RWPE1 (cell line): ENCODE results near the gene TRPM5.

Experiments
- CTCF ChIA-PET: fragments of 350-600 bp; sonication (Branson Sonifier 250); formaldehyde crosslinking; extraction: SDS; loops from one replicate; lab custom pipeline; 2021; lab: Yijun Ruan, JAX
- POLR2A ChIA-PET: fragments of 400-600 bp; formaldehyde crosslinking; extraction: SDS; loops from one replicate; lab custom pipeline; 2020; ENCODE audit warnings: antibody characterized with exemption; ENCODE audit not compliant: low non-redundant PET; lab: Yijun Ruan, JAX
- DNase-seq: peaks from one replicate; pipeline ENCODE4 v3.0.0; 2012; ENCODE audit warnings: low spot score
- H3K27ac ChIP-seq: fragments of 450-650 bp; 2 replicates; pipeline ENCODE4 v1.5.1; 2017
- TF ChIP-seq, protein P1 (sequence below): fragments of 450-650 bp; conservative IDR thresholded peaks from 2 replicates; pipeline ENCODE4 v1.5.1; 2017; ENCODE audit warnings: low read depth, mild to moderate bottlenecking

Gene TRPM5, protein sequence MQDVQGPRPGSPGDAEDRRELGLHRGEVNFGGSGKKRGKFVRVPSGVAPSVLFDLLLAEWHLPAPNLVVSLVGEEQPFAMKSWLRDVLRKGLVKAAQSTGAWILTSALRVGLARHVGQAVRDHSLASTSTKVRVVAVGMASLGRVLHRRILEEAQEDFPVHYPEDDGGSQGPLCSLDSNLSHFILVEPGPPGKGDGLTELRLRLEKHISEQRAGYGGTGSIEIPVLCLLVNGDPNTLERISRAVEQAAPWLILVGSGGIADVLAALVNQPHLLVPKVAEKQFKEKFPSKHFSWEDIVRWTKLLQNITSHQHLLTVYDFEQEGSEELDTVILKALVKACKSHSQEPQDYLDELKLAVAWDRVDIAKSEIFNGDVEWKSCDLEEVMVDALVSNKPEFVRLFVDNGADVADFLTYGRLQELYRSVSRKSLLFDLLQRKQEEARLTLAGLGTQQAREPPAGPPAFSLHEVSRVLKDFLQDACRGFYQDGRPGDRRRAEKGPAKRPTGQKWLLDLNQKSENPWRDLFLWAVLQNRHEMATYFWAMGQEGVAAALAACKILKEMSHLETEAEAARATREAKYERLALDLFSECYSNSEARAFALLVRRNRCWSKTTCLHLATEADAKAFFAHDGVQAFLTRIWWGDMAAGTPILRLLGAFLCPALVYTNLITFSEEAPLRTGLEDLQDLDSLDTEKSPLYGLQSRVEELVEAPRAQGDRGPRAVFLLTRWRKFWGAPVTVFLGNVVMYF (N-terminal part only)

DNA sequence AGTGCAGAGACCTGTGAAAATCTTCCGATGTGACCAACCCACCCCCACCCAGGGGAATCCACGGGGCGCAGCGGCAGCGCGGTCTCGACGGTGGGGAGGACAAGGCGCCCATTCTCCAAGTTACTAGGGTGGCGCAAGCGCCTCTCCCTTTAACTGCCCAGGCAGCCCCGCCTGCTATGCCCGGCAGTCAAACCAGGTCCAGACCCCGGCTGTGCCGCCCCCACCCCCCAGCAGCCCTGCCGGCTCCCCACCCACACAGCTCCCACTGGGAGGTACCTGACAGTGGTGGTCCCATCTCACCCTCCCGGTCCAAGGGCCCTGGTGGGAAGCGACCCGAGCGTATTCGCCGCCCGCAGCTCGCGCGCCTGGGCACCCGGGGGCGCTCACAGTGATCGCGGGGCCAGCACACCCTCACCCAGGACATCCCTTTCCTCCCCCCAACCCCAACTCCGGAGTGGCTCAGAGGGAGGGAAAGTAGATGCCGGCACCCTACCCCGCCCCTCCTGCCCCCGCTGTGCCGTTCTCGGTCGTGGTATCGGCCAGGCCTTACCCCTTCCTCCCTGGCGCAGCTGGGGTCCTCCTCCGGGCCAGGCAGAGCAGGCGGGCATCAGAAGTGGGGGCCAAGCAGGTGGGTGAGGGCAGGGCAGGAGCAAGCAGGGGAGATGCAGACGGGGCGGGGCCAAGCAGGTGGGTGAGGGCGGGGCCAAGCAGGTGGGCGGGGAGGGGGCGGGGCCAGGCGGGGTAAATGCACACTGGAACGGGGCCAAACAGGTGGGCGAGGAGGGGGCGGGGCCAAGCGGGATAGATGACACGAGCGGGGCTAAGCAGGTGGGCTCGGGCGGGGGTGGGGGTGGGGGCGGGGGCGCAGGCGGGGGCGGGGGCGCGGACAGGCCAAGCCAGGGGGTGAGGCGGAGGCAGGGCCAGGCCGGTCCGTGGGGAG lies at the start of gene TRPM5:
TRPM5 (minus strand) TSS at position 634 of the 940 bp plus-strand sequence. CDS start 21,478 bp downstream, outside the sequence.
- POLR2A ChIA-PET = no interaction called here
- H3K27ac ChIP-seq = no peak within 1 kb of the TSS
- peak; percentile 57 for DNase-seq
- TF ChIP-seq, protein P1, sequence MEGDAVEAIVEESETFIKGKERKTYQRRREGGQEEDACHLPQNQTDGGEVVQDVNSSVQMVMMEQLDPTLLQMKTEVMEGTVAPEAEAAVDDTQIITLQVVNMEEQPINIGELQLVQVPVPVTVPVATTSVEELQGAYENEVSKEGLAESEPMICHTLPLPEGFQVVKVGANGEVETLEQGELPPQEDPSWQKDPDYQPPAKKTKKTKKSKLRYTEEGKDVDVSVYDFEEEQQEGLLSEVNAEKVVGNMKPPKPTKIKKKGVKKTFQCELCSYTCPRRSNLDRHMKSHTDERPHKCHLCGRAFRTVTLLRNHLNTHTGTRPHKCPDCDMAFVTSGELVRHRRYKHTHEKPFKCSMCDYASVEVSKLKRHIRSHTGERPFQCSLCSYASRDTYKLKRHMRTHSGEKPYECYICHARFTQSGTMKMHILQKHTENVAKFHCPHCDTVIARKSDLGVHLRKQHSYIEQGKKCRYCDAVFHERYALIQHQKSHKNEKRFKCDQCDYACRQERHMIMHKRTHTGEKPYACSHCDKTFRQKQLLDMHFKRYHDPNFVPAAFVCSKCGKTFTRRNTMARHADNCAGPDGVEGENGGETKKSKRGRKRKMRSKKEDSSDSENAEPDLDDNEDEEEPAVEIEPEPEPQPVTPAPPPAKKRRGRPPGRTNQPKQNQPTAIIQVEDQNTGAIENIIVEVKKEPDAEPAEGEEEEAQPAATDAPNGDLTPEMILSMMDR = no peak
- CTCF ChIA-PET = interaction anchor here (1.0 kb wide), 1 partner anchor 88 kb away, joined by 5 read pairs; no protein-coding TSS in a partner anchor

GRCh38 chr11:2489083-2489482 lies 44.8 kb upstream of the TRPM5 start:
- DNase-seq = no peak
- H3K27ac ChIP-seq = no peak overlapping the region
- TF ChIP-seq, protein P1 = no peak
- CTCF ChIA-PET = interaction anchor here (0.6 kb wide), 1 partner anchor 210 kb away, joined by 5 read pairs; no protein-coding TSS in a partner anchor
- POLR2A ChIA-PET = no interaction called here

DNA sequence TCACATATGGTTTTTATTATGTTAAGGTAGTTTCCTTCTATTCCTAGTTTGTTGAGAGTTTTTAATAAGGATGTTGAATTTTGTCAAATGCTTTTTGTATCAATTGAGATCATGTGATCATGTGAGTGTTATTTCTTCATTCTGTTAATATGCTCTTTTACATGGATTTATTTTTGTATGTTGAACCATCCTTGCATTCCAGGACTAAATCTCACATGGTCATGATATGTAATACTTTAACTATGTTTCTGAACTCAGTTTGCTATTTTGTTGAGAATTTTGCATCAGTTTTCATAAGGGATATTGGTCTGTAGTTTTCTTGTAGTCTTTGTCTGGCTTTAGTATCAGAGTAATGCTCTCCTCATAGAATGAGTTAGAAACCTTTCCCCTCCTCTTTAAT lies 43.7 kb upstream of the TRPM5 start:
- DNase-seq = no peak
- POLR2A ChIA-PET = no interaction called here
- CTCF ChIA-PET = no interaction called here
- H3K27ac ChIP-seq = no peak overlapping the region
- TF ChIP-seq, protein P1 = no peak

- ChIA-PET CTCF (no interaction called here), POLR2A (no interaction called here)
- DNase-seq = no peak
- H3K27ac ChIP-seq = no peak overlapping the region
- TF ChIP-seq, protein P1 = no peak
These were observed 40.3 kb upstream of the TRPM5 start for GRCh38 chr11:2484576-2485125.

DNA sequence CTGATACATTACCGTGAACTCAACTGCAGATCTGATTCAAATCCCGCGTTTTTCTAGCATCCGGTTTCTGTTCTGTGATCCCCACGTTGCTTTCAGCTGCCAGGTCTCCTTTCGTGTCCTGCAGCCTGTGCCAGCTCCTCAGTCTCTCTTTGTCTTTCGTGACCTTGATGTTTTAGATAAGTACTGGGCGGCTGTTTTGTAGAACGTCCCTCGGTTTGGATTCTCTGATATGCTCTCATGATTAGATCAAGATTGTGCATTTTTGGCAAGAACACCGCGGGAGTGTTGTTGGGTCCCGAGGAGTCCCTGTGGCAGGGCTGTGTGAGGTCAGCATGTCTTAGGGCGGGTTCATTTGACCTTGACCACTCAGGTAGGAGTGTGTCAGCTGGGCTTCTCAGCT lies 39.1 kb upstream of the TRPM5 start:
- H3K27ac ChIP-seq = no peak overlapping the region
- no peak for DNase-seq
- POLR2A ChIA-PET = no interaction called here
- TF ChIP-seq, protein P1 = no peak
- CTCF ChIA-PET = no interaction called here
